Psoas muscle (tissue), 8 donors: ENCODE measurements around the gene IRAK4. TPM values are rescaled to one million over a fixed set of nuclear protein-coding genes. Genes with fewer than 3 reads are reported as not detected.
A peak's percentile ranks its signal among the peaks of the same experiment; 100 is the strongest.

Experiments used
- ATAC-seq, 4 donors: fragments of 200-7000 bp; cut with Tn5 transposase; one replicate each; pipeline ENCODE4 v1.9.1; 2020; ENCODE audit warnings: moderate library complexity in 3 of 4, mild to moderate bottlenecking in 2 of 4
- DNase-seq, 2 donors: peaks; one replicate each; pipeline ENCODE4 v3.0.0-alpha.2; 2020
- H3K27ac ChIP-seq: fragments of 200-600 bp; one replicate; pipeline ENCODE4 v1.8.0; 2022
- H3K27me3 ChIP-seq, 3 donors: fragments of 200-600 bp in 1 of 3; one replicate each; pipeline versions ENCODE4 v1.6.1 to v1.8.0; 2013 to 2022; ENCODE audit warnings: low read length in 2 of 3, mild to moderate bottlenecking in 2 of 3, moderate library complexity in 1 of 3; ENCODE audit not compliant: insufficient read depth in 3 of 3
- H3K36me3 ChIP-seq, 2 donors: fragments of 200-600 bp in 1 of 2; one replicate each; pipeline versions ENCODE4 v1.6.1 to v1.8.0; 2013 to 2022; ENCODE audit warnings: low read depth in 1 of 2, mild to moderate bottlenecking in 1 of 2, moderate library complexity in 1 of 2; ENCODE audit not compliant: insufficient read depth in 1 of 2
- H3K4me1 ChIP-seq: fragments of 200-600 bp; one replicate; pipeline ENCODE4 v1.8.0; 2022
- H3K4me3 ChIP-seq: fragments of 200-600 bp; one replicate; pipeline ENCODE4 v1.8.0; 2022; ENCODE audit warnings: mild to moderate bottlenecking
- H3K9me3 ChIP-seq: fragments of 200-600 bp; one replicate; pipeline ENCODE4 v1.8.0; 2022
- WGBS, 3 donors: extraction: QIAGEN DNeasy Blood & Tissue Kit; methylation state at CpG; one replicate each; pipeline versions ENCODE4 v1.1.6 to v1.1.7; 2013; 5-methylcytosine and 5-hydroxymethylcytosine counted together
- intact Hi-C, 2 donors: fragments of 100-400 bp; cut with DNase I; formaldehyde crosslinking; loops; one replicate each; pipeline versions ENCODE4 v1.11.0 to v1.14.2; 2022
- polyA plus RNA-seq, 3 donors: library from polyadenylated mRNA; stranded (reverse); fragments of 200-250 nt; gene quantifications; one replicate each; pipeline ENCODE4 v1.2.3, GENCODE V29; 2013
- total RNA-seq, 4 donors: library from RNA; stranded (reverse); fragmentation: NEBNext Ultra II Directional in 2 of 4; extraction: Animal tissue kit (Norgen Biotek cat#: 25700) in 2 of 4; gene quantifications; one replicate each; pipeline versions ENCODE4 v1.2.1 to v1.2.4, GENCODE V29; 2021 to 2023
- TF ChIP-seq, protein P1 (sequence below): fragments of 200-600 bp; IDR thresholded peaks from one replicate; pipeline ENCODE4 v1.8.0; 2022; ENCODE audit warnings: antibody characterized with exemption
- donor health status: healthy with polysubstance abuse.
- donor health status: DM: no; HTN: no; CAD: no; lungs with moderate emphysema.
- donor health status: Bipolar disorder and iron deficiency.
- donor health status: healthy.
- donor health status: DM: yes; HTN: yes; CAD: no.
- donor health status: DM: no; HTN: no; CAD: no.
- donor health status: DM: no; HTN: no; CAD: no.
- donor health status: DM: yes; HTN: yes; CAD: no.

The IRAK4 gene
- total and polyA plus RNA-seq, 7 donors = 2.2 to 4.7 (median 3.3) TPM

DNA sequence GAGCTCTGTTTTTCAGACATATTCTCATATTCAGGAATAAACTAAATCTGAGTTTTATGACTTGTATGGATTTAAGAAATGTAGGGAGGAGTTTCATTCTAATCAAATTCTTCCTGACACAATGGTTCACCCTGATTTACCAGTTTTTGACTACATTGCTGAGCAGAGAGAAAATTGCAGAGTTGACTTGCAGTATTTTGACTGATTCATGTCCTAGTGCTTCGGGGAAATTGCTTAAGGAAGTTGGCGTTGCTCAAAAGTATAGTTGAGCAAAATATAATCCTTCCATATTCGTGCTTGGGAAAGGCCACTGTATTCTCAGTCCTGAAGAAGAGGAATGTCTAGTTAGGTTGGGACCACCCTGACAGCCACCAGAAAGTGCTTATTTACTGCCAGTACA, 48.6 kb downstream of the IRAK4 start:
- H3K9me3 ChIP-seq = no peaks in the 10 kb centered on the region
- intact Hi-C loops = loop anchor here in 1 of 2 donors (2.0 kb wide), 1 partner anchor 29 kb away; the partner anchor contains the start of gene TMEM117
- peaks cover 17% of the 10 kb centered on the region for H3K4me1 ChIP-seq
- H3K4me3 ChIP-seq = no peak overlapping the region
- H3K27me3 ChIP-seq = no peaks in the 10 kb centered on the region
- ATAC-seq = no peak
- 85 to 88% (median 88%) methylated on average over 3 of the region's 3 CpGs for WGBS, 3 donors
- TF ChIP-seq, protein P1, sequence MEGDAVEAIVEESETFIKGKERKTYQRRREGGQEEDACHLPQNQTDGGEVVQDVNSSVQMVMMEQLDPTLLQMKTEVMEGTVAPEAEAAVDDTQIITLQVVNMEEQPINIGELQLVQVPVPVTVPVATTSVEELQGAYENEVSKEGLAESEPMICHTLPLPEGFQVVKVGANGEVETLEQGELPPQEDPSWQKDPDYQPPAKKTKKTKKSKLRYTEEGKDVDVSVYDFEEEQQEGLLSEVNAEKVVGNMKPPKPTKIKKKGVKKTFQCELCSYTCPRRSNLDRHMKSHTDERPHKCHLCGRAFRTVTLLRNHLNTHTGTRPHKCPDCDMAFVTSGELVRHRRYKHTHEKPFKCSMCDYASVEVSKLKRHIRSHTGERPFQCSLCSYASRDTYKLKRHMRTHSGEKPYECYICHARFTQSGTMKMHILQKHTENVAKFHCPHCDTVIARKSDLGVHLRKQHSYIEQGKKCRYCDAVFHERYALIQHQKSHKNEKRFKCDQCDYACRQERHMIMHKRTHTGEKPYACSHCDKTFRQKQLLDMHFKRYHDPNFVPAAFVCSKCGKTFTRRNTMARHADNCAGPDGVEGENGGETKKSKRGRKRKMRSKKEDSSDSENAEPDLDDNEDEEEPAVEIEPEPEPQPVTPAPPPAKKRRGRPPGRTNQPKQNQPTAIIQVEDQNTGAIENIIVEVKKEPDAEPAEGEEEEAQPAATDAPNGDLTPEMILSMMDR = no peak
- peak overlapping the region; percentile 97 for H3K27ac ChIP-seq
- H3K36me3 ChIP-seq = peaks cover 0 to 17% of the 10 kb centered on the region in 2 donors
- no peak for DNase-seq

DNA sequence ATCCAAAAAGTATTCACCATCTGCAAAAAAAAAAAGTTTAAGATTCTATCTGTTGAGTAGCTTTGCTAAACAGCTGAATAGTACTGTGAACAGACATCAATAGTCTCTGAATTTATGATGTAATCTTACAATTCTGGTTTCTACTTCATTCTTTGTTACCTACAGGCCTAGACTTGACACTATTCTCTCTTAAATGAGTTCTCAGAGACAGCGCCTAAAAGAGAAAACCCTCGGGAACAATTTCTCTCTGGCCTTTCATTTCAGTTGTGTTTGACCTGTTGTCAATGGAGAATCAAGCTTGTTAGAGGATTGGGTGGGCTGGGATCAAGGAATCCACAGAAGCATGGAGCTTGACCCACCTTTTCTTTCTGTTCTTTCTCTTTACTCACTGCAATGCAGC, 53.3 kb downstream of the IRAK4 start:
- no peak for DNase-seq
- 85 to 90% (median 89%) methylated on average over 2 of the region's 2 CpGs for whole genome bisulfite sequencing, 3 donors
- no peaks in the 10 kb centered on the region for H3K4me1 ChIP-seq
- intact Hi-C loops = no loop called here
- no peak overlapping the region for H3K4me3 ChIP-seq
- no peaks in the 10 kb centered on the region for H3K36me3 ChIP-seq
- TF ChIP-seq, protein P1 = no peak
- ATAC-seq = no peak
- H3K27ac ChIP-seq = no peak overlapping the region
- H3K9me3 ChIP-seq = no peaks in the 10 kb centered on the region
- H3K27me3 ChIP-seq = no peaks in the 10 kb centered on the region

DNA sequence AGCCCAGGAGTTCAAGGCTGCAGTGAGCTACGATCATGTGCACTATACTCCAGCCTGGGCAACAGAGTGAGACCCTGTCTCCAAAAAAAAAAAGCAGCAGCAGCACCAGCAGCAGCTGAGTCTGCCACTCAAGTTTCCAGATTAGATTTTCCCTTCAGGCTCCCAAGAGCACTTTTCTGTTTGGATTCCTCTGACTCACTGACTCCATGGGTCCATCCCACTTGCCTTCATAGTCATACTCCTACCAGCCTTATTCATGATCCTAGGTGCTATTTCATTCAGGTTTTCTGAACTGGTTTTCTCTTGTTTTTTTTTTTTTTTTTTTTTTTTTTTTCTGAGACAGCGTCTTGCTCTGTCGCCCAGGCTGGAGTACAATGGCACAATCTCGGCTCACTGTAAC, 54.2 kb downstream of the IRAK4 start:
- intact Hi-C loops = no loop called here
- H3K27ac ChIP-seq = no peak overlapping the region
- no peaks in the 10 kb centered on the region for H3K36me3 ChIP-seq
- no peak overlapping the region for H3K4me3 ChIP-seq
- ATAC-seq (no peak), DNase-seq (no peak)
- H3K4me1 ChIP-seq = no peaks in the 10 kb centered on the region
- WGBS, 3 donors = 89 to 99% (median 90%) methylated on average over 4 of the region's 4 CpGs
- TF ChIP-seq, protein P1 = no peak
- no peaks in the 10 kb centered on the region for H3K9me3 ChIP-seq
- H3K27me3 ChIP-seq = no peaks in the 10 kb centered on the region

DNA sequence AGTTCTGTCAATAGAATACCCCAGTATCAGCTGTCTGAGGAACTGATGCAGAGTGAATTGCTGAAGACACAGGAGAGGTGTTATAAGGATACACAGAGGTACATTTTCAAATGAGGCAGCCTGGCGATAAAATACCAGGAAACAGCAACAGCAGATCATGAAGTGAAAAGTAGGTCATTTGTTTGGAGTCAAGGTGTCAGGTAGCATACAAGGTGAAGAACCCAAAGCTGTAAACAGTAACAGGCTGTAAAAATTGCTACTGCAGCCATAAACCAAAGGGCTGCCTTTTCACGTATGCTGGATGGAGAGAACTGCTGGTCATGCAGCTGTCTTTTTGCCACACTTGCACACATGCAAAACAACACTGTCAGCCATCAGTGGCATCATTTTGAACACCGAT, 56.7 kb downstream of the IRAK4 start:
- H3K36me3 ChIP-seq = no peaks in the 10 kb centered on the region
- no peak for ATAC-seq
- intact Hi-C loops = no loop called here
- H3K4me1 ChIP-seq = no peaks in the 10 kb centered on the region
- H3K27ac ChIP-seq = no peak overlapping the region
- H3K9me3 ChIP-seq = no peaks in the 10 kb centered on the region
- H3K27me3 ChIP-seq = no peaks in the 10 kb centered on the region
- no peak overlapping the region for H3K4me3 ChIP-seq
- 31 to 51% (median 35%) methylated on average over 3 of the region's 3 CpGs for WGBS, 3 donors
- TF ChIP-seq, protein P1 = no peak
- no peak for DNase-seq

DNA sequence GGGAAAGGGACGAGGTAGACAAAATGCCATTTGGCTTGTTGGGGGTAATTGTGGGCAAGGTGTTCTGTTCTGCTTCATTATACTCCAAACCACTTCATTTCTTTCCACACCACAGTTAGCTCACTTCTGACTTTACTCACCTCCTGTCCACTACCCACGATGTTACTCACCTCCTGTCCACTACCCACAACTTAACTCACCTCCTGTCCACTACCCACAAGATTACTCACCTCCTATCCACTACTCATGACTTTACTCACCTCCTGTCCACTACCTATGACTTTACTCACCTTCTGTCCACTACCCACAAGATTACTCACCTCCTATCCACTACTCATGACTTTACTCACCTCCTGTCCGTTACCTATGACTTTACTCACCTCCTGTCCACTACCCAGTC, 57.4 kb downstream of the IRAK4 start:
- Histone ChIP-seq H3K9me3 (no peaks in the 10 kb centered on the region), H3K36me3 (no peaks in the 10 kb centered on the region), H3K27me3 (no peaks in the 10 kb centered on the region), H3K4me3 (no peak overlapping the region), H3K4me1 (no peaks in the 10 kb centered on the region), H3K27ac (no peak overlapping the region)
- 68 to 74% (median 69%) methylated on average over 3 of the region's 3 CpGs for WGBS, 3 donors
- TF ChIP-seq, protein P1 = no peak
- intact Hi-C loops = no loop called here
- DNase-seq (no peak), ATAC-seq (no peak)
